KG1 (cell line): ENCODE results near the gene FTO.
"Not testable (repeated sequence)": the region's sequence is repeated elsewhere in the genome, so short reads cannot be mapped to it uniquely, and the experiment has no call there.

Experiments used
- DNase-seq: peaks from one replicate; lab custom pipeline; 2025; lab: John Stamatoyannopoulos, UW

The FTO gene

DNA sequence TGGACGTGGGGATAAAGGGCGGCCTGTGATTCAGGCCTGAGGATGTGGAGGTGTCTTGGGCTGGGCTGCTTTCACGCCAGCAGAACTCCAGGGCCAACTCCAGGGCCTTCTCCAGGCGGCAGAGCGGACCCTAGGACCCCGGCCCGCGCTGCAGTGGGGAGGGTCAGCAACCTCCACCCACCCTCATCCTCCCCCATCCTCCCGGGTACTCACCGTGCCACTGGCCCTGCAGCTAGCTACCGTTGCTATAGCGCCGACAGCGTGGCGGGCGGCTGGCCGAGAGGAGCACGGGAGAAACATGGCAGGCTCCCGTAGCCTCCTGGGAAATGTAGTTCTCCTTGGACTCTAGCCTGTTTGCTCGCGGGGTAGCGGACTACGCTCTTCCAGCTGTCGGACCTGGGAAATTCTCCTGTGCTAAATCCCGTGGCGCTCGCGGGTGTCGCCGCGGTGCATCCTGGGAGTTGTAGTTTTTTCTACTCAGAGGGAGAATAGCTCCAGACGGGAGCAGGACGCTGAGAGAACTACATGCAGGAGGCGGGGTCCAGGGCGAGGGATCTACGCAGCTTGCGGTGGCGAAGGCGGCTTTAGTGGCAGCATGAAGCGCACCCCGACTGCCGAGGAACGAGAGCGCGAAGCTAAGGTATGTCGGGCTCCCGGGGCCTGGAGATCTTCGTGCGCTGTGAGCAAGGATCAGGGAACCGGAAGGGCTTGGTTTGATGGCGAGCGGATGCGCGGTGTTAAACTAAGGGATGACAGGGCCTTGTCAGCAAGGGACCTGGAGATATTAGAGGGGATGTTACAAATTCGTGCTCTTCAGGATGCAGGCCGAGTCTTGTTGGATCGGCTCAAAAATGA lies at the start of gene FTO, which contains the start of gene RPGRIP1L:
TSS of gene FTO (plus strand) at position 567 of the 855 bp plus-strand sequence.
TSS of gene RPGRIP1L (minus strand) at position 270 of the 855 bp plus-strand sequence. CDS start 3,136 bp downstream, outside the sequence.
- peak; percentile 96 for DNase-seq

DNA sequence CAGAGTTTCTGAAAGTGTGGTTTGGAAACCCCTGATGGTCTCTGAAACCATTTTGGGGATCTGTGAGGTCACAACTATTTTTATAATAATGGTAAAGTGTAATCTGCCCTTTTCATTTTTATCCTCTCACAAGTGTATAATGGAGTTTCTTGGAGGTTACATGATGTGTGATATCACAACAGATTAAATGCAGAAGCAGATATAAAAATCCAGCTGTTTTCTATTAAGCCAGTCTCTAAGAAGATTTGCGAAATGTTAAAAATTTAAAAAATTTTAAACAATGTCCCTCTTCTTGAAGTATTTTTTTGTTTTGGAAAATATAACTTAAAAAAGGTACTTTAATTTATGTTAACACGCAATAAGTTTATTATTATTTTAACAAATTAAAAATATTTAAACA lies 49.0 kb upstream of the FTO start:
- DNase-seq: no peak

GRCh38 chr16:53662072-53662471 lies 41.9 kb upstream of the FTO start:
- DNase-seq: no peak

GRCh38 chr16:53664724-53665345 lies 39.1 kb upstream of the FTO start:
- DNase-seq: no peak

DNA sequence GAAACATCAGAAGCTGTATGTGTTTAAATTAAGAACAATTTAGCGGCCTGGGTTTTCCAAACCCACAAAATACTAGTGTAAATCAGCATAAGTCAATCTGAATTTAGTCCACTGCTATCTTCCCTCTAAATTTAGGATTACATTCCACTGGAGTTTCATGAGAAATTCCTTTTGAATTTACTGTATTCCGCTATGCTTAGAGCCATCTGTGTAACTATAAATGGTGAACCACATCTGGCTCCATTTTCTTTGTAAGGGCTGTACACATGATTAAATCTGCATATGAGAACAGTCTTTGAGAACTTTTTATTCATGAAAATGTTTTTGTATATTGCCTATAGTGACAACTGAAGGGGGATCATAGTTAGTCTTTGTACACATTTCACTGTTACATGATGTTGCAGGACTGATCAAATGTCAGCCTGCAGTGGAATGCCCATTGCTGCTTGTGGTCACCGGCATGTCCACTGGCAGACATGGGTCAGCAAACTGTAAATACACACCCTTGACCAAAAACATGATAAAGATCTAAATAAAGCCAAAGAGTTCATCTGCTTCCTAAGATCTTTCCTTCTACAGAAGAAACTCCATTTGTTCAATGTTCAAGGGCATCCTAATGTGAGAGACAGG lies 37.1 kb upstream of the FTO start:
- no peak for DNase-seq

- no peak for DNase-seq
Measured at GRCh38 chr16:53668869-53669268, 35.1 kb upstream of the FTO start.

- DNase-seq: no peak
Measured at GRCh38 chr16:53672461-53672860, 31.5 kb upstream of the FTO start.

DNA sequence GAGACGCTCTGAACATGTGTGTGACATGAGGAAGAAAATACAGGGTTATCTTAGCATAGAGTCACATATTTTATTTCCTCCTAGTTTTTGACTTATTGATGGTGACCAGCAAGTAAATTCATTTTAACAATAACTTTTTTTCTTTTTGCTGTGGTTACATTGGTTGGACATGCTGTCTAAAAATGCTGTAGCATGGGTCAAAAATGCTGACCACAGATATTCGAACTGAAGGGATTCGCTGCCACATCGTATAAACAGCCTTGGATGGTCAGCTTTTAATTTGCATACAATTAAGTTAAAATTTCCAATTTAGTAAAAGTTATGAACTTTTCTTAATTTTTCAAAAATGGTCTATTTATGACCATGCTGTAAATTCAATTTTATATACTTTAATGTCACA lies 30.8 kb upstream of the FTO start:
- DNase-seq: no peak

- no peak for DNase-seq
Measured at GRCh38 chr16:53678155-53678554, 25.8 kb upstream of the FTO start.

GRCh38 chr16:53678756-53679343 lies 25.1 kb upstream of the FTO start:
- DNase-seq: no peak

- DNase-seq: no peak
Measured at GRCh38 chr16:53680756-53681155, 23.2 kb upstream of the FTO start.

DNA sequence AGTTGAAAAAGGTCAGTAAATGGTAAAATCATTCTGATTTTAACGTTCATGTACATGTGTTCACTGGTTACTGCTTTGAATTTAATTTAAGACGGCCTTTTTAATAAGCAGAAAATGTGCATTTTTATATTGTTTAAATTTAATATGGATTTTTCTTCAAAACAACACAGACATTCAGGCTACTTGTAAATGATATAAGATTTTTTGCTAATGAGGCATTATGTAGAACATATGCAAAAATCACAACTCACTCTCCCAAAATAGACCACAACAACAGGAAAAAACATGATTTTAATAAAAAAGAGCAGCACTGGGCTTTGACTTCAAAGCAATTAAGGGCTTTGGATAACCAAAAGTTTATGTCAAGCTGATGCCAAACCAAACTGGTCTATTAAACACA lies 22.6 kb upstream of the FTO start:
- no peak for DNase-seq

- DNase-seq: not testable (repeated sequence)
Measured at GRCh38 chr16:53685334-53685733, 18.6 kb upstream of the FTO start.

DNA sequence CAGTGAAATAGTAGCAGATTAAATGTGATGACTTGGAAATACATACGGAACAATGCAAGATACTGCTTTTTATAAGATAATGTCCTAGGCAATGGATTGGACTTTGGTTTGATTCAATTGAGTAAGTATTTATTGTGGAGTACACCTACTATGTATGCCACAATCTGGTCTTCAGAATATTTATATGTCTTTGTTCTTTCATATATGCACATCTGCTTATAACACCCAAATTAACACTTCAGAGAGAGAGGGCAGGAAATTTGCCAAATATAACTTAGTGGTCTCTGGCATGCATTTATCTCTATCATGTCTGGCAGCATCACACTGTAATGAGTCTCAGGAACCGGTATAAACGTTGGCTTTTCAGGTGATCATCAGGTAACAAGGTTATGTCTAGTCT lies 17.2 kb upstream of the FTO start:
- DNase-seq: no peak

DNA sequence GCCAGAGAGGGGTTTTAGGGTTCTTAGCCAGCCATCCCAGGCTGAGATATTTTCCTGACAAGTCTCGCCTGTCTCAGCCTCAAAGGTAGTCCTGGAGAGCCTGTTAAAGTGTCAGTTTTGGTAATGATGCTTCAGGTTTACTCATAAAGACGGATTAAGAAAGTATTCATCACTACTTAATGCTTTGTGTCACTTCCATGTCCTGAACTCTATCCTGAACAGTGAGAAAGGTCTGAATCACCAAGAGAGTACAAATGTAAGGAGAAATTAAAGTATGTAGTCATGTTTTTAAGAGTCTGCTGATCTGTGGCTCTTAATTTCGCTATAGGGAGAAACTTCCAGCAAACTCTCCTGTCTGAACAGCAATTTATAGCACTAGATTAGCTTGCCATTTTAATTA lies 14.3 kb upstream of the FTO start:
- no peak for DNase-seq

DNA sequence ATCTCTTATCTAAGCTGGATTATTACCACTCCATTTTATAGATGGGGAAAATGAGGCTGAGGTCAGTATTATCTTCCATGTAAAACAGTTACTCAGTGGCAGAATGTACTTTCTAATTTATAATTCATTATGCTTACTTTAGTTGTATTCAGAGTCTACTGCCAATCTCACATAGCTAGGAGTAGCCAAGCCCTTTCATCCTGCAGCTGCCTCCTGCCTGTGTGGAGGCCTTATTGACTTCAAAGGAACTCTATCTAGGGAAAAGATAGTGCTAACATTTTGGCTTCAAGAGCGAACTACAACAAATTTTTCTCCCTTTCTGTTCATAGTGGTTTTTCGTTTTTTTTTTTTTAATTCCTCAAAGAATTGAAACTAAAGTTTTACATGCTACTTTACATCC lies 13.2 kb upstream of the FTO start:
- DNase-seq: no peak

- no peak for DNase-seq
Measured at GRCh38 chr16:53692146-53692545, 11.8 kb upstream of the FTO start.

- DNase-seq: no peak
Measured at GRCh38 chr16:53693320-53693719, 10.6 kb upstream of the FTO start.

DNA sequence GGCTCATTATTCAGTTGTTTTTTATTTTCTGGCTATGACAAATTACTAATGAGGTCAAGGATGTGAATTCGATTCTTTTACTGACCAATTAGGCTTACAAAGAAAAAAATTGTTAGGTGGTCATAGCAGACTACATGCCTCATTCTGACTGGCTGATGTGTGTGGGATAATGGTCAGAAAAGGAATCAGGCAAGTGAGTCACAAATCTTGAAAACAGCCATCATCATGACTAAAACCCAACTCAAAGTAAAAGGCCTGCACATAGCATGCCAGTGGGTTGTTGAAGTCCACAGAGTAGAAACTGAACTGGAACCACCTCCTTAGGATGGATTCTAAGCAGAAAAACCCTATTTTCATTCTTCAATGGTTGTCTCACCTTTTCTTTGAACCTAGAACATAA lies 8.9 kb upstream of the FTO start:
- DNase-seq: no peak

GRCh38 chr16:53698271-53698670 lies 5.7 kb upstream of the FTO start:
- not testable (repeated sequence) for DNase-seq

DNA sequence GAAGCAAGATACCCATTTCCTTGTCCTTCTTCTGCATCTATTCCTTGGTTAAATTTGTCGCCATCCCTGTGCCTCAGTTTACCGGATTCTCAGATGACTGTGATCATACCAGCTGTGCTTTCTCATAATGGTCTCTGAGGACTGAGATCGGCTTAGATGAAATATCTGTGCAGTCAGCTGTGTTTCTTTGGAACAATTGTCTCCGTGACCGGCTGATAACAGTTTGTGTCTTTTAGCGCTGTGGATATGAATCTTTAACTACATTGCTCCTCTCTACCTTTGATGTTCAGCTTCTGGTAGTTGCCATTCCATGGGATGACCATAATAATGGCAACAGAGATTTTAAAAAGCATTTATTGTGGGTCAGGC lies 473 bp downstream of the FTO start:
- no peak for DNase-seq

GRCh38 chr16:53707671-53708070 lies 3.7 kb downstream of the FTO start:
- no peak for DNase-seq

DNA sequence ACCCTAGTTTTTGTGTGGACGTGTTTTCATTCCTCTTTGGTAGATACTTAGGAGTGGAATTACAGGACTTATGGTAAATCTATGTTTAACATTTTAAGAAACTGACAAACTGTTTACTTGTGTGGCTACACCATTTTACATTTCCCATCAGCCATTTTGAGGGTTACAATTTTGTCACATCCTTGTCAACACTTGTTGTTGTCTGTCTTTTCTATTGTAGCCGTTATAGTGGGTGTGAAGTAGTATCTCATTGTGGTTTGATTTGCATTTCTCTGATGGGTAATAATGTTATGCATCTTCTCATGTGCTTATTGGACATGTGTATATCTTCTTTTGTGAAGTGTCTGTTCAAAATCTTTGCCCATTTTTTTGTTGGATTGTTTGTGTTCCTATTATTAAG lies 4.5 kb downstream of the FTO start:
- no peak for DNase-seq
